ENCODE results near the gene LDLRAD4.

LDLRAD4 gene

GRCh38 chr18:13568443-13569392, 350.2 kb downstream of the LDLRAD4 start:
- no peak for TF ChIP-seq CTCF (IDR thresholded peaks at IDR 0.05)

- no peak for TF ChIP-seq CTCF (IDR thresholded peaks at IDR 0.05)
These were observed 351.7 kb downstream of the LDLRAD4 start for GRCh38 chr18:13570216-13570615.

GRCh38 chr18:13570856-13571495, 352.4 kb downstream of the LDLRAD4 start:
- no peak for TF ChIP-seq CTCF (IDR thresholded peaks at IDR 0.05)

GRCh38 chr18:13572148-13572547, 353.6 kb downstream of the LDLRAD4 start:
- no peak for TF ChIP-seq CTCF (IDR thresholded peaks at IDR 0.05)

GRCh38 chr18:13572721-13573120, 354.2 kb downstream of the LDLRAD4 start:
- no peak for TF ChIP-seq CTCF (IDR thresholded peaks at IDR 0.05)

GRCh38 chr18:13573750-13574149, 355.2 kb downstream of the LDLRAD4 start:
- no peak for TF ChIP-seq CTCF (IDR thresholded peaks at IDR 0.05)

- TF ChIP-seq CTCF (IDR thresholded peaks at IDR 0.05): no peak
These were observed 355.8 kb downstream of the LDLRAD4 start for GRCh38 chr18:13574355-13574754.
